Measurements from ENCODE around the gene RET. TPM values are rescaled to one million over a fixed set of nuclear protein-coding genes. Genes with fewer than 3 reads are reported as not detected.

The RET gene
- total and polyA plus RNA-seq, 2 of the 8 experiments (the other 6 are each of a cell fraction or from before 2014, with no cell fraction given): 6.7 to 8.4 TPM

DNA sequence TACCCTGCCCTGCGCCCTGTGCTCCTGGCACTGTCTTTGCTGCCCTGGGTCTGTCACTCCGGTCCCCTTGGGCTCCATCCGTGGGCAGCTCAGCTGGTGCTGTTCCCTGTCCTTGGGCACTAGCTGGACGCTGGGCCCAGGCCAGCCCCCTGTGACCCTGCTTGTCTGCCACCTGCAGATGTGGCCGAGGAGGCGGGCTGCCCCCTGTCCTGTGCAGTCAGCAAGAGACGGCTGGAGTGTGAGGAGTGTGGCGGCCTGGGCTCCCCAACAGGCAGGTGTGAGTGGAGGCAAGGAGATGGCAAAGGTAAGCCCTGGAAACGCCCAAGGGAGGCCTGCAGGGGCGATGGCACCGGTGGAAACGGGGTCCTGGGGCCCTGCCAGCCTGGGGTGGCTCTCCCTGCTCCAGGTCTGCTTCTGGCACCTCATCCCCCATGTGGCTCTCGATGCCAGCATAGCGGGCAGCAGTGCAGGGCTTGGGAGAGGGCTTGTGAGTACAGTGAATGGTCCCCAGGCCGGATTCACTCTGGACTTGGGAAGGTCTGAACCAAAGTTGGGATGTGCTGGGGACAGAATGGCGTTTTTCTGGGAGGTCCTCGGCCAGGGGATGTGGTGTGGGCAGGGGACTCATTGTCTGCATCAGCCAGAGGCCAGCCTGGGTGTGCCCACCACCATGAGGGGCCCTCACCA is 35.2 kb downstream of the RET start (continued):
- no peak for TF ChIP-seq RBBP5 (IDR thresholded peaks at IDR 0.05; ENCODE audit: borderline replicate concordance, low read depth, low read length)
- TF ChIP-seq SP2 (IDR thresholded peaks at IDR 0.05; ENCODE audit: low read length): no peak
- no peak for TF ChIP-seq NRF1 (IDR thresholded peaks at IDR 0.05; ENCODE audit: low read depth, low read length)

Measured in H1 (cell line).